ENCODE data around the gene PRLH.
A peak's percentile ranks its signal among the peaks of the same experiment; 100 is the strongest.

Gene PRLH

GRCh38 chr2:237539681-237540080 lies 26.7 kb upstream of the PRLH start:
- no peak for DNase-seq (ENCODE audit: low read depth in 2 of 2)

GRCh38 chr2:237540223-237540775 lies 26.1 kb upstream of the PRLH start:
- DNase-seq (ENCODE audit: low read depth in 2 of 2) = no peak

DNA sequence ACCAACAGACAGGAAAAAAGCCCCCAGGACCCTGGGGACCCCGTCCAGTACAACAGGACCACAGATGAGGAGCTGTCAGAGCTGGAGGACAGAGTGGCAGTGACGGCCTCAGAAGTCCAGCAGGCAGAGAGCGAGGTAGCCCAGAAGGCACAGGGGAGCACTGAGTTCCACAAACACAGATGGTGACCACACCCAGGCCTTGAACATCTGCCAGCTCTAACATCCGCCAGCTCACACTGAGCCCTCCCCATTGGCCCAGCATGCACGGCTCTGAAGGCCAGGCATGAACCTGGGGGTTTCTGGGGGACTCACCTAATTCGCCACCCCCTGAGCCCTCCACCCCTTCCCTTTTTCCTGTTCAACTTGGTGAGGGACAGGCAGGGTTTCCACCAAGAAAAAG lies 25.6 kb upstream of the PRLH start:
- peak; percentile 11 to 18 for DNase-seq (ENCODE audit: low read depth in 2 of 2)

- DNase-seq (ENCODE audit: low read depth in 2 of 2) = no peak
These were observed 25.1 kb upstream of the PRLH start for GRCh38 chr2:237541243-237541642.

DNA sequence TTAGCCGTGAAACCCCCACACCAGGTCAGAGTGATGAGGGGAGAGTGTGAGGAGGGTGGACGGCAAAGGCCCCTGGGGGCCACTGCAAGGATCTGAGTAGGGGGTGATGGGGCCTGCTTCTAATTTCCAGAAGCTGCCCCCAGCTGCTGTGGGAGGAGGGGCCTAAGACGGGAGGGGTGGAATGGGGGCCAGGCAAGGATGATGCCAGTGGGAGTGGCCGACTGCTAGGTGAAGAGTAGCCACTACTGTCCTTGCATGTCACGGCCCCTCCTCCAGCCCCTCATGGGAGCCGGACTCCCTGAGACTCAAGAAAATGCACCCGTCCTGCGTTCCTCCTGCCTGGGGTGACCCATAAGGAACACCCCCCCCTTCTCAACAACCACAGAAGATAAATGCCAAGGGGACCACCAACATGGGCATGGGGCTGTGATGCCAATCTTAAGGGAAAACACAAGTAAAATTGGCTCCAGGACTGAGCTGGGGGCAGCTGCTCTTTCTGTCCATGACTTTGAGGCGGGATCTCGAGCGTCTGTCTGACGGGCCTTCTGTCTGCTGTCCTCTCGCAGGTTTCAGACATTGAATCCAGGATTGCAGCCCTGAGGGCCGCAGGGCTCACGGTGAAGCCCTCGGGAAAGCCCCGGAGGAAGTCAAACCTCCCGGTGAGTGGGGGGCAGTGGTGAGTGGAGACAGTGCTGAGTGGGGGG lies 24.2 kb upstream of the PRLH start:
- no peak for DNase-seq (ENCODE audit: low read depth in 2 of 2)

DNA sequence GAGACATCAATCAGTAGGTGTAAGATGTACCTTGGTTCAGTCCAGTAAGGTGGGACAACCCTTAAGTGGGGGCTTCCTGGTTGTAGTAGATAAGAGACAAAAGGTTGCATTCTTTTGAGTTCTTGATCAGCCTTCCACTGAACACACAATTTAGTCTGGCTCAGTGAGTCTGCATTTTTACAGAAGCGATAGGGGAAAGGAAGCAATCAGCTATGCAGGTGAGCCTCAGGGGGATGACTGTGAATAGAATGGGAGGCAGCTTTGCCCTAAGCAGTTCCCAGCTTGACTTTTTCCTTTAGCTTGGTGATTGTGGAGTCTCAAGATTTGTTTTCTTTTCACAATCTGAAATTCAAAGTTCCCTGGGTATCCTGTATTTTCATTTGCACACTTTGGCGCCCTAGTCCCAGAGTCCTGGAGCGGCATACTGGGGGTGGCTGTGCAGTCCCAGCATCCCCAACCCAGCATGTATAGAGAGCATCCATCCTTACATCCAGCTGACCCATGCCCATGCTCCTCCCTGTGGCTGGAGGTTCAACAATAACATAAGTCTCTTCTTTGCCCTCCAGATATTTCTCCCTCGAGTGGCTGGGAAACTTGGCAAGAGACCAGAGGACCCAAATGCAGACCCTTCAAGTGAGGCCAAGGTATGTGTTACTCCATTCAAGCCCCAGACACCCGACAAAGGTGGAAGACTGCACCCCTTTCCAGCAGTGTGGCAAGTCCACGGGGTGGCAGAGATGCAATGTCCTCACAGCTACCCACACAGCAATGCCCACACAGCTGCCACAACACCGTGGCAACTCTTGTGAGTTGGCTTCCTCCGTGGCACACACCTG lies 20.1 kb upstream of the PRLH start:
- no peak for DNase-seq (ENCODE audit: low read depth in 2 of 2)

DNA sequence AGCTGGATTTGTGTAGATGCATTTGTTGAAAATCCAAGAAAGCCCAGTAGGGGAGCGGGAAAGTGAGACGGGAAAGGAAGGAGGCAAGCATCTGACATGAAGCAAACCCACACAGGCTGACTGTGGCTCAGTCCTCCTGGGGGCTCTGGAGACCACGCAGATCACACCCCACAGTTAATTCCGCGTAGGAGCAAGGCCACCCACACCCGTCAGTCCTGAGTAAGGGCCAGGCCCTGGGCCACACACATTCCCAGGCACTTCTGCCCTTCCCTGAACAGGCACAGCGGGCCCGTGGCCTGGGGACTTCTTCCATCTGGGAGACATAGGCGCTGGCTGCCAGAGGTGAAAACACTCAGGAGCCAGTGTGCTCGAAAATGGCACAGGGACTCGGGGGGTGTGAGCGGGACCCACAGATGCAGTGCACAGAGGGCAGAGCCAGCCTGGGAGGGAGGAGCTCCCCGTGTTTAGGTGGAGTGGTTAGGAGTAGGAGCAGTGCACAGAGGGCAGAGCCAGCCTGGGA lies 19.4 kb upstream of the PRLH start:
- DNase-seq (ENCODE audit: low read depth in 2 of 2) = no peak

DNA sequence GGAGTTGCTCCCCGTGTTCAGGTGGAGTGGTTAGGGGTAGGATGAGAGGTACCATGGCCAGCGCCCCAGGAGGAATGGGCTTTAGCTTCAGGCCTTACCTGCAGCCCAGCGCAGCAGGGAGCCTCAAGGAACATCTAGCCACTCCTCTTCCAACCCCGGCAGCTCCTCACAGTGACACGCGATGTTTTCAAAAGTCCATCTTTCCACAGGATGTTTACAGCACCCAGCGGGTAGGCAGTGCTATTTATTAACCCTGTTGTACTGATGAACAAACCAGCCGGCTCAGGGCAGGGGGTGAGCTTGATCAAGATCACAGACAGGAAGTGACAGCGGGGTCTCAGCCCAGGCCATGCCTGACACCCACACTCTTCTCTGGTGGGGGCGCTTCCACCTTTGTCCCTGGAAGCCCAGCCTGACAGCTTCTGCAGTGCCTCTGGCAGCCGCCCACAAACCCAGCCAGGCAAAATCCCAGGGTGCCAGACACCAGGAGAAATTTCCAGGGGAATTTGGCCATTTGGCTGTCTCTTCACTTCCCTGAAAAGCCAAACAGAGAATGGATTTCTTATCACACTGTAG lies 18.4 kb upstream of the PRLH start:
- no peak for DNase-seq (ENCODE audit: low read depth in 2 of 2)

DNA sequence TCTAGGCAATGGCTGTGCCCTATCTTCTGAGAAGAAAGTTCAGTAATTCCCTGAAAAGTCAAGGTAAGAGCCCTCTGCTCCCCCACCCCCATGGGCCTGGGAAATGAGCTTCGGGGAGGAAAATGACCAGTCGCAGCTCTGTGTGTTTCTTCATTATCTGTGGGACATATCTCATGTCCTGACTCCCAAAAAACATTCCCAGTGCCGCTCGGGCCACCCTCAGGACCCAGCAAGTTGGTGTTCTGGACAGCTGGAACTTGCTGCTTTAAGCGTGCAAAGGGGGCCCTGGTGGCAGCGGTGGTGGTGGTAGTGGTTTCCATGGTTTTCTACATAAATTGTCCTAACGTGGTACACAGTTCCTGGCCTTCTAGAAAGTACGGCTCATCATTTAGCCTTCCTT lies 17.2 kb upstream of the PRLH start:
- DNase-seq (ENCODE audit: low read depth in 2 of 2) = no peak

DNA sequence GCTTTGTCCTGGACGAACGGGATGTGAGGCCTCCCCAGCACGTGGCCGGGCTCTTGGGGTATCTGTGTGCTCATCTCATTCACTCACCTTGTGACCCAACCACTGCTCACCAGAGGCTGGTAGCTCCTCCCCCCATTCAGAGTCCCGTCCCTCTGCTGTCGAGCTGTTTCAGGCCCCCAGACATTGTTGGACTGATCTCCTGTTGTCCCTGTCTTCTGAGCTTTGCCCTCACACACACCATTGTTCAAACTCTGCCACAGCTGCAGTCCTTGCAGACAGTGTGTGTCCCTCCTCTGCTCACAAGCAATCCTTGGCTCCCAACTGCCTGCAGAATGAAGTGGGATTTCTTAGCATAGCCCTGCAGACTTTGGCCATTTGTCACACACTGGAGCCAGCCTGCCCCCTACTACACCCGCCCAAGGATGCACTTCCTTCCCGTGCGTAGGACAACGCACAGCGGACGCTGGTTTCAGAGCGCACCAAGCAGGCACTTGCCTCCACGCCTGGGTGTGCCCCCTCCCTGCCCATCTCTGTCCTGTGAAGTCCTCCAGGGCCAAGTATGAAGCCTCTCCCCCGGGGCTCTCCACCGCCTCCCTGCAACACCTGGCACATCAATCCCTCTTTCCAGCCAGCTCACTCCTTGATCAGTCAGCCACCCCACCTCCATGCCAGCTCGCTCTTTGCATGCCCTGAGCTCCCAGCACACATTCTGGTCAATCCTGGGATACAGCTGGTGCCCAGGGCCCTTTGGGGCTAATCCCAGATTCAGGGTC lies 16.5 kb upstream of the PRLH start:
- no peak for DNase-seq (ENCODE audit: low read depth in 2 of 2)

- DNase-seq (ENCODE audit: low read depth in 2 of 2) = no peak
These were observed 15.3 kb upstream of the PRLH start for GRCh38 chr2:237551071-237551574.

DNA sequence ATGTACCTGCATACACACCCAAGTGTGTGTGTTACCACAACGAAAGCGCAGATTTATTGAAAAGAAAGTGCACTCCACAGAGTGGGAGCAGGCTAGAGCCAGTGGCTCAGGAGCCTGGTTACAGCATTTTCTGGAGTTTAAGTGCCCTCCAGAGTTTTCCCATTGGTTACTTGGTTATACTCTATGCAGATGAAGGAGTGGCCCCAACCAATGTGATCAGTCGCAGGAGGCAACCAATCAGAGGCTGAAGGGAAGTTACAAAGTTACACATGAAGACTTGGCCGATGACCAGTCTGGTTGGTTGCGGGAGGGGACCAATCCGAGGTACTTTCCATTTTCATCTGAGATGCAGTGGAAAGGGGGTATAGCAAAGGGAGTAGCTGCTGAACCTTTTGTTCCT lies 13.5 kb upstream of the PRLH start:
- DNase-seq (ENCODE audit: low read depth in 2 of 2) = no peak

GRCh38 chr2:237553948-237554347 lies 12.4 kb upstream of the PRLH start:
- DNase-seq (ENCODE audit: low read depth in 2 of 2) = no peak

- DNase-seq (ENCODE audit: low read depth in 2 of 2) = no peak
These were observed 10.8 kb upstream of the PRLH start for GRCh38 chr2:237555560-237555959.

GRCh38 chr2:237556773-237557632 lies 9.4 kb upstream of the PRLH start:
- no peak for DNase-seq (ENCODE audit: low read depth in 2 of 2)

- DNase-seq (ENCODE audit: low read depth in 2 of 2) = no peak
These were observed 8.8 kb upstream of the PRLH start for GRCh38 chr2:237557633-237558015.

- DNase-seq (ENCODE audit: low read depth in 2 of 2) = no peak
These were observed 7.3 kb upstream of the PRLH start for GRCh38 chr2:237558961-237559641.

GRCh38 chr2:237561221-237561620 lies 5.2 kb upstream of the PRLH start:
- no peak for DNase-seq (ENCODE audit: low read depth in 2 of 2)

DNA sequence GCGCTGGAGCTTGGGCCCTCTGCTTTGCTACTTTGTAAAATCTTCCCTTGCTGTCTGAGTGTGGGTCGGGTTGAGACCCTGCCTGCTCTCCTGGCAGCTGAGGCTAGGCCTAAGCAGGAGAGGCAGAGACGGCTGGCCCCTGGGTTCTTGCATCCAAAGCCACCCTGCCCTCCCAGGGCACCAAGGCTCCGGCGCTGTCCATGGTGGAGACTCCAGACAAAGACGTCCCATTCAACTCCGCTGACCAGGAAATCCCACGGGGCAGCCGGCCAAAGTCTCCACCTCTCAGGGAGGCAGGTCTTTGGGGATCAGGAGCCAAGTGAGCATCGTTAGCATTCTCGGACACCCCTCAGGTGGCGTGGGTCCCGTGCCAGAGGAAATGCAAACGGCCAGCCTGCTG lies 2.6 kb upstream of the PRLH start:
- DNase-seq (ENCODE audit: low read depth in 2 of 2) = no peak

Data from fibroblast of skin of left quadriceps (primary cell).